ENCODE data around the gene EML4.
"Not testable (repeated sequence)": the region's sequence is repeated elsewhere in the genome, so short reads cannot be mapped to it uniquely, and the experiment has no call there.

The EML4 gene

DNA sequence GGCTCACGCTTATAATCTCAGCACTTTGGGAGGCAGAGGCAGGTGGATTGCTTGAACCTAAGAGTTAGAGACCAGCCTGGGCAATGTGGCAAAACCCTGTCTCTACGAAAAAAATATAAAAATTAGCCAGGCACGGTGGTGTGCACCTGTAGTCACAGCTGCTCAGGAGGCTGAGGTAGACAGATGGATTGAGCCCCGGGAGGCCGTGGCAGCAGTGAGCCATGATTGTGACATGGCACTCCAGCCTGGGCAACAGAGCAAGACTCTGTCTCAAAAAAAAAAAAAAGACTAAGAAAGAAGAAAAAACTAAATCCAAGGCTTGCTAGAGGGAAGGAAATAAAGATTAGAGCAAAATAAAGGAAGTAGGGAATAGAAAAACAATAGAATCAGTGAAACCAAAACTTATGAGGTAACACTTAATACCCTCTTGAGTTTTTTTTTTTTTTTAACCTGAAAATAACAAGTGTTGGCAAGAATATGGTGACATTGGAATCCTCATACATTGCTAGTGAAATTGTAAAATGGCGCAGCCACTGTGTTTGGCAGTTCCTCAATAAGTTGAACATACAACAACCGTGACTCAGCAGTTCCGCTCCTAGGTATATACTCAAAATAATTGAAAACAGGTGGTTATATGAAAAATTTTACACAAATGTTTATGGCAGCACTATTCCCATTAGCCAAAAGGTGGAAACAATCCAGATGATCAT is 85.2 kb downstream of the EML4 start:
- DNase-seq (ENCODE audit: low read depth in 2 of 2): no peak

GRCh38 chr2:42256505-42256904 is 87.4 kb downstream of the EML4 start:
- DNase-seq (ENCODE audit: low read depth in 2 of 2): no peak

DNA sequence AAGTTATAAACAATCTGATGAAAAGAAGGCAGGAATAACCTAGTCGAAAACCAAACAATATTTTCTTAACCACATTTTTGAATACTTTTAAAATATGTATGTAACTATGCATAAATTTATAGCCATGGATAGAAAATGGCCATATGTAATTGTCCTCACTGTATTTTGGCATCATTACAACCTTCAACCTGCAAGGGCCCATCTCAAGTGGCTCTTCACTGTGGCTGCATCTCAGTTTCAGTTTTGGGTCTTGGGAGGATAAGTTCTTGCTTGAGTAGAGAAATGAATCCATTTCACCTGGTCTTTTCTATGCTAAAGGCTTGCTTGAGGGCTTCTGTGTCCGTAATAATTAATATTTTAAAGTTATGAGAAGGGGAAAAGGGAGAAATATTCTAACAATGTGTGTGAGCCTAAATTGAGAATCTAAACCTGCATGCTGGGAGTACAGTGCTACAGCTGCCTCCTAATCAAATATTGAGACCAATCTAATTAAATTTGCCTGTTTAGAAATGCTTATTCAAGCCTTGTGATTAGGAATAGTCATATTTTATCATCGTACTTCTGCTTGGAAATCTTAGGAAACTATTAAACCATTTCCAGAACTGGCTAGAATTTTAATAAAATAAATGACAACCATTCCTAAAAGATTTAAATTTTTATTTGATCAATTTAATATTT is 92.5 kb downstream of the EML4 start:
- DNase-seq (ENCODE audit: low read depth in 2 of 2): no peak

GRCh38 chr2:42266236-42266635 is 97.1 kb downstream of the EML4 start:
- DNase-seq (ENCODE audit: low read depth in 2 of 2): no peak

DNA sequence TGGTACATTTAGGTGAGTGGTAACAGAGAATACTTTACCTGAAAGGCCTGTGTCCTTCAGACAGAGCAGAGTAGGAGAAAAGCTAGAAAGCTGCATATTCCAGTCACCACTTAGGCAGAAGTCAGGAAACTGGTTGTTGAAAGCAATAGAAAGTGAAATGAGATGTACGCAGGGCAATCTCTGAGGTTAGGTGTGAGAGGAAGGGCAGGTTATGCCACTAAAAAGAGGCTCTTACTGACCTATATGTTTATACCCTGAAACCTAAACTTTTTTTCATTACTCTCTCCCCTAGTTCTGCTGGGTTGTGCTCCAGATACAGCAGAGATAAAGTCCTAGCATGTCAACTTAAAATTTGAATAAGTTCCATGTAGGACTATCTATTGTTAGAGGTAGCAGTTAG is 98.4 kb downstream of the EML4 start:
- DNase-seq (ENCODE audit: low read depth in 2 of 2): no peak

DNA sequence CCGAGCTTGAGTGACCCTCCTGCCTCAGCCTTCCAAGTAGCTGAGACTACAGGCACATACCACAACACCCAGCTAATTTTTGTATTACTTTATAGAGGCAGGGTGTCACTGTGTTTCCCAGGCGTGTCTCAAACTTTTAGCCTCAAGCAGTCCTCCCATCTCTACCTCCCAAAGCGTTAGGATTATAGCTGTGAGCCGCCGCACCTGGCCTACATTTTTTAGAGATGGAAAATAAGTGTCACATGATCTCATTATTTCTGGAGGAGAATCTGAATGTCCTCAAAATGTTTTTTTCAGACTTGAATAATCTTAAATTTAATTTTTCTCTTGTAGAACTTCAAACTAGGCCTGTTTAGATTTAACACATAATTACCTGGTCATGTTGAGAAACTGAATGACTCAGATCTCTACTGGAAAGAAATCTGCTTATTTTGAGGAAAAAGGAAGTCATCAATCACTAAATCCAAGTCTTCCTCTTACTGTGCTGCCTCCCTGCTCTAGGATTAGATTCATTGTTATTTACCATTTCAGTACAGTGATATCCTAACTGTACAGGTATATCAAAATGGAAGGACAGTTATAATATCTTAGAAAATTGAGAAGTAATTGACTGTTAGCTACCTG is 99.5 kb downstream of the EML4 start:
- DNase-seq (ENCODE audit: low read depth in 2 of 2): no peak

GRCh38 chr2:42270757-42271156 is 101.6 kb downstream of the EML4 start:
- no peak for DNase-seq (ENCODE audit: low read depth in 2 of 2)

DNA sequence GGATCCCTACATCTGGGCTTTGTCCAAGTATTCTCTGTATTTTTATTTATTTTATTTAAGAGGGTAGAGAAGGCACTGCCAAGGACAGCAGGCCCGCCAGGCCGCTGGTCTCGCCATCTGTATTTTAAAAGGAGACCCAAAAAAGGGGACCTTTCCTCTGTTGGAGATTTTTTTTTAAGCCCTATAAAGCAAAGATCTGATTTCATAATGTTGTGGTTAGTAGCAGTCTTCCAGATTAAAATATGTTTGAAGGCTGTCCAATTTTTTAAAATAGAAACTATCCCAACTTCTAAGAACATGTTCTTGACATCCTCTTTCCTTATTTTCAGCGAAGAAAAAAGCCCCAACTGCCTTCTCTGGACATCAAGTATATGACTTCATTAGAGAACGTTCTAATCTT is 102.1 kb downstream of the EML4 start:
- DNase-seq (ENCODE audit: low read depth in 2 of 2): not testable (repeated sequence)

- DNase-seq (ENCODE audit: low read depth in 2 of 2): no peak
Measured at GRCh38 chr2:42274863-42275262, 105.7 kb downstream of the EML4 start.

DNA sequence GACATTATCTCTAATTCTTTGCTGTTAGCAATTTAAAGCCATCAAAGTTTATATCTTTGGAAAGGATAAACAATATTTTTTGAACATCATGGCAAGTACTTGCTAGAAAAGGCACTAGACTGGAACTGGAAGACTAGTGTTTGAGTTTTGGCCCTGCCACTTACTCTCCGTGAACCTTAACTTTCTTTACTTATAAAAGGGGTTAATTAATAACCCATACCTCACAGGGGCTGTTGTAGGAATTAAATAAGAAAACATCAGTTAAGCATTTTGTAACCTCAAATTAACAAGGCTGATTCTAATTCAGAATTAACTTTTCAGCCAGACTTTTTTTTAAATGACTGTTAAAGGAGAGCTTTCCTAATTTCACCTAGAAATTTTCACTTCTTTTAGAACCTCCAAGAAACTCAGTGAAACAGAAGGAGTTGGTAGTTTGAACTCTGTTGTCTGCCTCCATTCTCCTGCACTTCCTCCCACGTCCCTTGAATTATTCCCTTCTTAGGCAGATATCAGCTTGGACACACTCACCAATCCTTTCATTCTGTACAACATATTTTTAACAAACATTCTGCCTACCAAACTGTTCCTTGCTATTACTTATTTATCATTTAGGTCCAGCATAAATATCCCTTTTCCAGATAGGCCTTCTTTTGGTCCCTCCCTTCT is 112.4 kb downstream of the EML4 start:
- DNase-seq (ENCODE audit: low read depth in 2 of 2): no peak

DNA sequence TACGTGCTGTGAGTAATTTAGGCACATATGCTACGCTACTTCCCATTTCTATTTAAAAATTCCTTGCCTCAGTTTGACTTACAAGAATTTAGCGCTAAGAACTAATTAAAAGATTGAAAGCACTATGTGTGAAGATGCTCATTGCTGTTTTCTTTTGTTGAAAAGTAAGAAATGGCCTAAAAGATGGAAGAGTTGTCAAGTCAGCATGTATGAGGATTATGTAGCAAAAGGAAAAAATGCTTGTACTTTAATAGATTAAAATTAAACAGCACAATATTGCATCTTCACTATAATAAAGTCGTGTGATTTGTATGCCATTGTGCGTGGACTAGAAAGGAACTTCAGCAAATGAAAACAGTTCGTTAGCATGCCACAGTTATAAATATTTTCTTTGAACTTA is 114.9 kb downstream of the EML4 start:
- no peak for DNase-seq (ENCODE audit: low read depth in 2 of 2)

DNA sequence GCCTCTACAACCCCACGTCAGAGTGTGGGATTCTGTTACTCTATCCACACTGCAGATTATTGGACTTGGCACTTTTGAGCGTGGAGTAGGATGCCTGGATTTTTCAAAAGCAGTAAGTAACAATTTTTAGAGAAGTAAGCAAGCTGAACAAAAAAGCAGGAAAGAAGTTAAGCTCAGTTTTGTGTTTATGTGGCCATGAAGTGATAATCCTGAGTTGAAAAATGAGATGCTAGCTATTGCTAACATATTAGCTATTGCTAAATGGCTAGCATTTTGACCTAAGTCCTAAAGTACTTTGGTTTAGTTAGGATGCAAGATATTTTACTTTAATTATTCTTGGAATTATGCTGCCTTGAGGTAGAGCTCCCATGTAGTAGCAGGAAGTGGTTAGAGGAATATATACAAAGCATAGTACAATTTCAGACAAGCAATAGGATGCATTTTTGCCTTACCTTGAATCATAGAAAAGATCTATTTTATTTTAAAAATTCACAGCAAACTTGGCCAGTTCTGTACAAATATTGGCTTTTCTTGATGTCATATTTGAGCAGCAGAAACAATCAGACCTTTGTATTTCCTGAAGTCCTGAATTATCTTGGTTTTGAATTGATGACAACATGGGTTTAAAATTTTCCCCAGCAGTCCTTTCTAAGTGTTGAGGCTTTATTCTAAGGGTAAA is 117.3 kb downstream of the EML4 start:
- no peak for DNase-seq (ENCODE audit: low read depth in 2 of 2)

DNA sequence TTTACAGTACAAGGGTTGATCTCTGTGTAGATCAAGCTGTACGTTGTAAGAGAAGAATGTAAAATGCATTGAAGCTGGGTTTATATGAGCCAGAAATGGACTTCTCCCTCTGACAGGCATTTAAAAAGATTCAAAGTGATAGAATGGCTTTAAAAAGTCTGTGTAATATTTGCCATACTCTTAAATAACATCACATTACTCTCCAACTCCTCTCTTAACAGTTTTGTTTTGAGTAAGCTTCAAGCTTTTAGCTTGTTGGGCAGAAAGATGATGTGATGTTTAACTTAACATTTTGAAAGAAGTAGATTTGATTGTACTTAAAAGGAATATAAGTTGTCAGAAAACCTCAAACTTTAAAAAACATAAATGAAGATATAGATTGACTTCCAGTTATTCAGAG is 119.7 kb downstream of the EML4 start:
- no peak for DNase-seq (ENCODE audit: low read depth in 2 of 2)

GRCh38 chr2:42289222-42289621 is 120.1 kb downstream of the EML4 start:
- no peak for DNase-seq (ENCODE audit: low read depth in 2 of 2)

GRCh38 chr2:42290005-42290404 is 120.9 kb downstream of the EML4 start:
- DNase-seq (ENCODE audit: low read depth in 2 of 2): no peak

DNA sequence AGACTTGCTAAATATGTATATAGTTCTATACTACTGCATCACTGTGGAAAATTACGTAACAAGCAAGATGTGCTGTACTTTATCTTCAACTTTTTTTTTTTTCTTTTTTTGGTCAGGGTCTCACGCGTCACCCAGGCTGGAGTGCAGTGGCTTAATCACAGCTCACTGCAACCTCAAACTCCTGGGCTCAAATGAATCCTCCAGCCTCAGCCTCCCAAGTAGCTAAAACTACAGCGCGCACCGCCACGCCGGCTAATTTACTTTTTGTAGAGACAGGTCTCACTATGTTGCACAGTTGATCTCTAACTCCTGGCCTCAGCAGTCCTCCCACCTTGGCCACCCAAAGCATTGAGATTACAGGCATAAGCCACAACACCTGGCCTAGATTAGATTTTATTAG is 123.9 kb downstream of the EML4 start:
- no peak for DNase-seq (ENCODE audit: low read depth in 2 of 2)

GRCh38 chr2:42296226-42296625 is 127.1 kb downstream of the EML4 start:
- no peak for DNase-seq (ENCODE audit: low read depth in 2 of 2)

DNA sequence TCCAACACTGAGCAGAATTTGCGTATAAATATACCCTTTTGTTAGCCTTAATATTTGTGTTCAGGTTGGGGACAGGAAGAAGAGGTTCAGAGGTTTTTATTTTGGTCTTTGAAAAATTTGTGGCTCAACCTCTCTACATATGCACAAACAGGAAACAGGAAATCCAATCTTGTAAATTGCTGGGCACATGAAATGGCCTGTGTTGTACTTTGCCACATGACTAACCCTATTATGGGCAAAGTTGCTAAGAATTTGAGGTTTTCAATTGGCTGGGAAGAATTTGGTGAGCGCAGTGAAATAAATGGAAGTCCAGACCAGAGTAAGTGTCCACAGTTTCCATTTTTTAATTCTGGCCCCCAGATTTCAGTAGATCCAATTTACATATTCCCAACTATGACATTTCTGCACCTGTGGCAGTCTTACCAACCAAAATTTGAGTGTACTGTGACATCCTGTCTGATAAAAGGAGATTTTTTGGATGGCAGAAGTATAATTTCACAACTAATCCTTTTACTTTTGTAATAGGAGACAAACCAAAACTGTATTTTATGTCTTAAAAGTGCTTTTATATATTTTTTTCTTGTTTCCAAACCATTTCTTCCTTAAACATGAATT is 128.3 kb downstream of the EML4 start:
- no peak for DNase-seq (ENCODE audit: low read depth in 2 of 2)

DNA sequence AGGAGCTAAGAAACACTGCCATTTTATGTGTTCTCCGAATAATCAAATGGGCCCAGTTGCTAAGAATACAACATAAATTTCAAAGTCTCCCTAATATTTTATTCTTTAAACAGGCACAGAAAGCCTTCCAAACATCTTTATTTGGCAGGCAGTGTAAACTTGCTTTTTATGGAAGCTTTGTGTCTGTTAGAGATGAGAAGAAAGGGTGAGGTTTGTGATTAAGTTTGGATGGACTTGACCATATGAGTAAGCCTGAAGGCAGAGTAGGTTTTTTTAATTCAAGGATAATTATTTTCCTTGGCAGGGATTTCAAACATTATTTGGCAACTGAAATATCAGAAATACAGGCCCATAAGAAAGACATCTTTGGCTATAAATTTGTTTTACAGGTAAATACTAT is 129.0 kb downstream of the EML4 start:
- DNase-seq (ENCODE audit: low read depth in 2 of 2): no peak

- DNase-seq (ENCODE audit: low read depth in 2 of 2): no peak
Measured at GRCh38 chr2:42298996-42299754, 130.0 kb downstream of the EML4 start.

GRCh38 chr2:42300527-42300926 is 131.4 kb downstream of the EML4 start:
- DNase-seq (ENCODE audit: low read depth in 2 of 2): no peak

All from activated CD8-positive, alpha-beta memory T cell treated with anti-CD3 and anti-CD28 coated beads for 4 hours (primary cell).